ENCODE measurements around the gene NPSR1. TPM values are rescaled to one million over a fixed set of nuclear protein-coding genes. Genes with fewer than 3 reads are reported as not detected.

Gene NPSR1
- total and polyA plus RNA-seq, 12 donors: not detected

GRCh38 chr7:34841326-34841725, 183.3 kb downstream of the NPSR1 start:
- 83 to 86% methylated on average over 4 of the region's 4 CpGs for WGBS, 2 donors
- intact Hi-C loops (cut with DNase I): no loop called here

GRCh38 chr7:34842782-34843181, 184.8 kb downstream of the NPSR1 start:
- intact Hi-C loops (cut with DNase I): no loop called here
- Histone ChIP-seq H3K4me3 (no peak overlapping the region), H3K4me1 (no peaks in the 10 kb centered on the region), H3K27me3 (peaks cover 0 to 5% (median 0%) of the 10 kb centered on the region in 7 donors), H3K9me3 (peaks cover 0 to 11% (median 0%) of the 10 kb centered on the region in 11 donors), H3K36me3 (no peaks in the 10 kb centered on the region), H3K27ac (no peak overlapping the region)
- TF ChIP-seq CTCF (IDR thresholded peaks at IDR 0.05): no peak
- DNase-seq (no peak), ATAC-seq (no peak)
- 86 to 90% methylated on average over 6 of the region's 6 CpGs for WGBS, 2 donors

More at GRCh38 chr7:34841326-34841725, 183.3 kb downstream of the NPSR1 start:
- no peaks in the 10 kb centered on the region for H3K4me1 ChIP-seq
- TF ChIP-seq CTCF (IDR thresholded peaks at IDR 0.05): no peak
- ATAC-seq (no peak), DNase-seq (no peak)
- peaks cover 0 to 5% (median 0%) of the 10 kb centered on the region in 7 donors for H3K27me3 ChIP-seq
- H3K4me3 ChIP-seq: no peak overlapping the region
- no peak overlapping the region for H3K27ac ChIP-seq
- H3K36me3 ChIP-seq: no peaks in the 10 kb centered on the region
- peaks cover 0 to 11% (median 0%) of the 10 kb centered on the region in 11 donors for H3K9me3 ChIP-seq

- TF ChIP-seq CTCF (IDR thresholded peaks at IDR 0.05): no peak
- no peaks in the 10 kb centered on the region for H3K4me1 ChIP-seq
- H3K9me3 ChIP-seq: peaks cover 0 to 11% (median 0%) of the 10 kb centered on the region in 11 donors
- peaks cover 0 to 5% (median 0%) of the 10 kb centered on the region in 7 donors for H3K27me3 ChIP-seq
- WGBS, 2 donors: 84 to 92% methylated on average over 1 of the region's 1 CpG
- intact Hi-C loops (cut with DNase I): no loop called here
- no peaks in the 10 kb centered on the region for H3K36me3 ChIP-seq
- H3K27ac ChIP-seq: no peak overlapping the region
- DNase-seq: no peak
- H3K4me3 ChIP-seq: no peak overlapping the region
- ATAC-seq: no peak
Measured at GRCh38 chr7:34844406-34844805, 186.4 kb downstream of the NPSR1 start.

GRCh38 chr7:34844936-34845665, 187.1 kb downstream of the NPSR1 start:
- ATAC-seq (no peak), DNase-seq (no peak)
- H3K4me3 ChIP-seq: no peak overlapping the region
- intact Hi-C loops (cut with DNase I): no loop called here
- WGBS, 2 donors: 30 to 38% methylated on average over 5 of the region's 5 CpGs
- no peak for TF ChIP-seq CTCF (IDR thresholded peaks at IDR 0.05)
- no peaks in the 10 kb centered on the region for H3K4me1 ChIP-seq
- peaks cover 0 to 11% (median 0%) of the 10 kb centered on the region in 11 donors for H3K9me3 ChIP-seq
- no peak overlapping the region for H3K27ac ChIP-seq
- H3K36me3 ChIP-seq: no peaks in the 10 kb centered on the region
- H3K27me3 ChIP-seq: peaks cover 0 to 7% (median 0%) of the 10 kb centered on the region in 7 donors
